Common myeloid progenitor, CD34-positive (primary cell): ENCODE measurements around the gene RCSD1.
A peak's percentile ranks its signal among the peaks of the same experiment; 100 is the strongest.

Source experiments
- CTCF ChIA-PET: fragments of 350-600 bp; sonication (Branson Sonifier 250); formaldehyde crosslinking; loops from one replicate; lab custom pipeline; 2021; ENCODE audit warnings: antibody characterized with exemption; lab: Charles Lee
- POLR2A ChIA-PET: fragments of 350-600 bp; sonication (Branson Sonifier 250); formaldehyde crosslinking; loops from one replicate; lab custom pipeline; 2021; ENCODE audit warnings: antibody characterized with exemption; lab: Charles Lee
- DNase-seq, 3 donors: peaks; one replicate each; pipeline versions ENCODE4 v3.0.0 to v3.0.0-alpha.2; 2013
- H3K27ac ChIP-seq, 2 experiments: 1 replicate in 1 of 2; 2 replicates in 1 of 2; pipeline ENCODE4 v1.7.0; 2013; ENCODE audit warnings: inconsistent platforms in 2 of 2, low read length in 2 of 2, mild to moderate bottlenecking in 2 of 2, low read depth in 1 of 2, moderate library complexity in 1 of 2; ENCODE audit not compliant: severe bottlenecking in 2 of 2, insufficient read depth in 1 of 2, poor library complexity in 1 of 2
- H3K27me3 ChIP-seq, 5 experiments: replicated peaks in 2 of 5; 1 replicate in 3 of 5; 2 replicates in 2 of 5; pipeline versions ENCODE4 v1.6.1 to v1.7.0; 2013; ENCODE audit warnings: low read length in 4 of 5, mild to moderate bottlenecking in 2 of 5, moderate library complexity in 2 of 5, inconsistent platforms in 1 of 5; ENCODE audit not compliant: insufficient read depth in 5 of 5, control insufficient read depth in 4 of 5
- H3K36me3 ChIP-seq, 4 experiments: 1 replicate in 2 of 4; 2 replicates in 2 of 4; pipeline versions ENCODE4 v1.6.1 to v1.7.0; 2013; ENCODE audit warnings: low read length in 3 of 4, control low read depth in 1 of 4, mild to moderate bottlenecking in 1 of 4; ENCODE audit not compliant: control insufficient read depth in 4 of 4, insufficient read depth in 4 of 4
- H3K4me1 ChIP-seq, 4 experiments: 1 replicate in 3 of 4; 2 replicates in 1 of 4; pipeline versions ENCODE4 v1.6.1 to v1.7.1; 2013; ENCODE audit warnings: low read length in 3 of 4, mild to moderate bottlenecking in 3 of 4, control low read depth in 1 of 4, inconsistent platforms in 1 of 4, moderate library complexity in 1 of 4; ENCODE audit not compliant: control insufficient read depth in 4 of 4, insufficient read depth in 4 of 4; ENCODE audit errors: control extremely low read depth in 1 of 4
- H3K4me3 ChIP-seq, 7 experiments: 1 replicate in 4 of 7; 2 replicates in 3 of 7; pipeline versions ENCODE4 v1.5.1 to v1.7.0; 2013; ENCODE audit warnings: mild to moderate bottlenecking in 7 of 7, low read length in 6 of 7, moderate library complexity in 6 of 7, inconsistent platforms in 2 of 7, low read depth in 2 of 7, control low read depth in 1 of 7; ENCODE audit not compliant: insufficient read depth in 4 of 7, control insufficient read depth in 1 of 7; ENCODE audit errors: extremely low read depth in 1 of 7
- H3K9me3 ChIP-seq, 5 experiments: 1 replicate in 4 of 5; 2 replicates in 1 of 5; pipeline versions ENCODE4 v1.6.1 to v1.7.1; 2013; ENCODE audit warnings: low read length in 4 of 5, mild to moderate bottlenecking in 2 of 5, inconsistent platforms in 1 of 5, low read depth in 1 of 5, moderate library complexity in 1 of 5; ENCODE audit not compliant: control insufficient read depth in 4 of 5, insufficient read depth in 2 of 5; ENCODE audit errors: control extremely low read depth in 1 of 5
- WGBS: methylation state at CpG from one replicate; pipeline ENCODE4 v1.1.5; 2013; ENCODE audit not compliant: insufficient coverage; 5-methylcytosine and 5-hydroxymethylcytosine counted together

Gene RCSD1

DNA sequence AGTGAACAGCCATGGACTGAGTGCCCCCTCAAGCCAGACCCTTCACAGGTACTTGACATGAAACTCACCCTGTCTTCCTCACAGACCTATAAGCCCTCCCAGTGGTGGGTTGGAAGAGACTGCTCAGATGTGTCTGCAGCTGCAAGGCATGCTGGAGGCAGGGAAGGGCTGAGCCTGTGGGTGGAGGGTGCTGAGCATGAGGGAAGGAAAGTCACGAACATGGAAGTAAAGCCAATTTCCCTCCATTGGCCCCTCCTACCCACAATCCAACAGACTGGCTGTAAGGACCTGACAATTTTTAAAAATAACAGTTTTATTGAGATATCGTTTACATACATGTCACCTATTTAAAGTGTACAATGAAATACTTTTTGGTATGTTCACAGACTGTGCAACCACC, 44.1 kb downstream of the RCSD1 start:
- Histone ChIP-seq H3K36me3 (peaks cover 21 to 80% (median 50%) of the 10 kb centered on the region in 4 experiments), H3K4me3 (no peak overlapping the region)

DNA sequence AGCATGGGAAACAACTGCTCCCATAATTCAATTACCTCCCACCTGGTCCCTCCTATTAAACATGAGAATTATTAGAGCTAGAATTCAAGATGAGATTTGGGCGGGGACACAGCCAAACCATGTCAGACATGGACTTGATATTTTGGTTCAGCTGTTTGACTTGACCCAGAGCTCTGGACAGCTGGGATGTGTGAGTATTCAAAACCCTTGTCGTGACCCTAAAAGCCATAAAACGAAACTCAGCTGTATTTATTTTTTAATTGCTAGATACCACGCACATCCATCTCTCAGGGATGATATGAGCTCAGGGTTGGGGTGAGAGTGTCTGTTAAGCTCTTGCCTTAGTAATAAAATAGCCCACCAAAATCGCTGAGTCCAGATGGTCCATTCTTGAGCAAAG, 45.4 kb downstream of the RCSD1 start:
- Histone ChIP-seq H3K4me3 (no peak overlapping the region), H3K27me3 (no peaks in the 10 kb centered on the region), H3K27ac (no peak overlapping the region), H3K9me3 (no peaks in the 10 kb centered on the region), H3K4me1 (peaks cover 4 to 15% (median 5%) of the 10 kb centered on the region in 4 experiments), H3K36me3 (peaks cover 30 to 80% (median 50%) of the 10 kb centered on the region in 4 experiments)
- WGBS = 97% methylated on average over 3 of the region's 5 CpGs
- ChIA-PET POLR2A (no interaction called here), CTCF (interaction anchor here (0.6 to 4.0 kb wide), 9 partner anchors 12 to 125 kb away, joined by 3 to 30 read pairs (median 4); no protein-coding TSS in a partner anchor)
- no peak for DNase-seq

More for the DNA sequence above, 44.1 kb downstream of the RCSD1 start:
- H3K27ac ChIP-seq = no peak overlapping the region
- H3K4me1 ChIP-seq = peaks cover 4 to 18% (median 5%) of the 10 kb centered on the region in 4 experiments
- ChIA-PET POLR2A (no interaction called here), CTCF (interaction anchor here (1.4 to 4.0 kb wide), 8 partner anchors 11 to 74 kb away, joined by 3 to 30 read pairs (median 4); no protein-coding TSS in a partner anchor)
- WGBS = no CpG with 5 or more reads among the region's 2 CpGs
- H3K27me3 ChIP-seq = no peaks in the 10 kb centered on the region
- H3K9me3 ChIP-seq = no peaks in the 10 kb centered on the region
- no peak for DNase-seq

DNA sequence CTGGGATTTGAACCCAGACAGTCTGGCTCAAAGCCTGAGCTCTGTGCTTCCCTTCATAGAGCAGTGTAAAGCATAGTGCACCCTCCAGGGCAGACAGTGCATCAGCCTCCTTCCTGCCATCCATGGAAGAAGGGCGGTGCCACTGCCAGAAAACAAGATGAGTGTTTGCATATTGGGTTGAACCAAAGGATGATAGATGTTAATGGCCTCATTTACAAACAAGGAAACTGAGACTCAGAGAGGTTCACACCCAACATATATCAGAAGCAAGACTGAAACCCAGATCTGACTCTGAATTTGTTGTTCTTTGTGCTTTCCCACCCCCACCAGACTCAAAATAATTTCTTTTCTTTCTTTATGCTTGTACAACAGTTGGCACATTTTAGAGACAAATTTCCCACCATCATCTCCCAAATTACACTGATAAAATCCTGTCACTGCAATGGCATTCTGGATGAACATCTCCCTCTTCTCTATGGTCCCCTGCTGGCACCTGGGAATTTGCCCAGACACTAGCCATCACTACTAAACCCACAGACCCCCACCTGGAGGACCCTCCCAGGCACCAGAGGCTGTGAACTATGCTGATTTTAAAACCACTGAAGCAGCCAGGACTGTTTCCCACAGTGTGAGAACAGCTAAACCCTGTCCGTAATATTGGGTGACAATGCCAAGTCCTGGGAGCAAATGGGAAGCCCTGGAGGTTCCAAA, 46.3 kb downstream of the RCSD1 start:
- no peaks in the 10 kb centered on the region for H3K9me3 ChIP-seq
- H3K27me3 ChIP-seq = no peaks in the 10 kb centered on the region
- H3K4me3 ChIP-seq = no peak overlapping the region
- CTCF ChIA-PET = interaction anchor here (0.7 to 4.0 kb wide), 6 partner anchors 8 to 75 kb away, joined by 3 to 30 read pairs (median 4); no protein-coding TSS in a partner anchor
- POLR2A ChIA-PET = no interaction called here
- DNase-seq = no peak
- H3K27ac ChIP-seq = peak overlapping the region in 1 of 2 experiments; percentile 44
- peaks cover 3 to 15% (median 4%) of the 10 kb centered on the region in 4 experiments for H3K4me1 ChIP-seq
- 100% methylated on average over 1 of the region's 2 CpGs for WGBS
- H3K36me3 ChIP-seq = peaks cover 26 to 81% (median 52%) of the 10 kb centered on the region in 4 experiments

GRCh38 chr1:167676916-167677848, 47.1 kb downstream of the RCSD1 start:
- ChIA-PET CTCF (interaction anchor here (0.8 to 2.6 kb wide), 8 partner anchors 9 to 129 kb away, joined by 3 to 19 read pairs (median 4); no protein-coding TSS in a partner anchor), POLR2A (interaction anchor here (1.0 kb wide), 1 partner anchor 76 kb away, joined by 3 read pairs; no protein-coding TSS in a partner anchor)
- H3K4me1 ChIP-seq = peaks cover 3 to 15% (median 4%) of the 10 kb centered on the region in 4 experiments
- H3K9me3 ChIP-seq = no peaks in the 10 kb centered on the region
- peak overlapping the region in 1 of 2 experiments; percentile 44 for H3K27ac ChIP-seq
- DNase-seq = peak in 1 of 3 donors; percentile 19
- H3K27me3 ChIP-seq = no peaks in the 10 kb centered on the region
- H3K36me3 ChIP-seq = peaks cover 22 to 80% (median 54%) of the 10 kb centered on the region in 4 experiments
- no peak overlapping the region for H3K4me3 ChIP-seq
- WGBS = 100% methylated on average over 1 of the region's 7 CpGs

DNA sequence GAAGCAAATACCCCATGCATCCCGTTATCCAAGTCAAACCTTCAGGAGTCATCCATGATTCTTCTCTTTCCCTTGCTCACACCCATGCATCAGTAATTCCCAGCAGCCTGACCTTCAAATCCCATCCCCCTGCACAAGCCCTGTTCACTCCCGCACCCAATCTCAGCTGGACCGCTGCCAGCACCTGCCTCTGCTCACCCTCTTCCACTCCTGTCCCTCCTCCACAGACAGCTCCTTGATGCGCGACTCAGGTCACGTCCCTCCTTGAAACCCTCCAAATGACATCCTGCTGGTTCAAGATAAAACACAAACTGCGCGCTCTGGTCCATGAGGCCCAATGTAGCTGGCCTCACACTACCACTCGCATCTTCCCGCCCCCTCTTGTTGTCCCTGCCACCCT, 48.4 kb downstream of the RCSD1 start:
- 96% methylated on average over 10 of the region's 10 CpGs for WGBS
- H3K4me1 ChIP-seq = peaks cover 3 to 15% (median 4%) of the 10 kb centered on the region in 4 experiments
- H3K4me3 ChIP-seq = no peak overlapping the region
- CTCF ChIA-PET = interaction anchor here (1.3 to 2.6 kb wide), 4 partner anchors 9 to 78 kb away, joined by 3 to 19 read pairs (median 10); no protein-coding TSS in a partner anchor
- DNase-seq = no peak
- no peaks in the 10 kb centered on the region for H3K27me3 ChIP-seq
- POLR2A ChIA-PET = interaction anchor here (1.0 kb wide), 1 partner anchor 77 kb away, joined by 3 read pairs; no protein-coding TSS in a partner anchor
- no peaks in the 10 kb centered on the region for H3K9me3 ChIP-seq
- no peak overlapping the region for H3K27ac ChIP-seq
- peaks cover 27 to 79% (median 52%) of the 10 kb centered on the region in 4 experiments for H3K36me3 ChIP-seq

- Histone ChIP-seq H3K4me3 (no peak overlapping the region), H3K4me1 (peaks cover 3 to 15% (median 4%) of the 10 kb centered on the region in 4 experiments), H3K27ac (peak overlapping the region in 1 of 2 experiments; percentile 38), H3K27me3 (no peaks in the 10 kb centered on the region), H3K9me3 (no peaks in the 10 kb centered on the region), H3K36me3 (peaks cover 29 to 79% (median 51%) of the 10 kb centered on the region in 4 experiments)
- no peak for DNase-seq
- CTCF ChIA-PET = interaction anchor here (1.9 to 2.6 kb wide), 3 partner anchors 9 to 78 kb away, joined by 8 to 19 read pairs (median 12); no protein-coding TSS in a partner anchor
- POLR2A ChIA-PET = no interaction called here
- 100% methylated on average over 2 of the region's 3 CpGs for WGBS
These were observed 48.8 kb downstream of the RCSD1 start for GRCh38 chr1:167678838-167679237.
